GM12874 (cell line): Measurements from ENCODE around the gene CDKAL1.

Source experiments
- TF ChIP-seq, protein P1 (sequence below): IDR thresholded peaks from 2 replicates; pipeline ENCODE4 v1.5.1; 2011; ENCODE audit warnings: low read depth, mild to moderate bottlenecking, control low read depth, low read length, moderate library complexity; ENCODE audit not compliant: insufficient read depth

Gene CDKAL1

DNA sequence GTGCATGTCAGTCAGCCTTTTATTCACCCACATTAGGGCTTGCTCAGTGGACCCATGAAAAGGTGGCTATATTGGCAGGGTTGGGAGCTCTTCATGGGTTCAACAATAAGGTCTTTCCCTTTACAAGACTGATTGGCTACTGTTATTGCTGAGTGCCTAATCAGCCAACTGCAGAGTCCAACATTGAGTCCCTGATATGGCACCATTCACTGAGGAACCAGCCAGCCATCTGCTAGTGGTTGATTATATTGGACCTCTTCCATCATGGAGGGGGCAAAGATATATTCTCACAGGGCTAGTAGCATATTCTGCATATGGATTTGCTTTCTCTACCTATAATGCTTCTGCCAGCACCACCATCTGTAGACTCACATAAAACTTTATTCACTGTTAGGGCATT, 69.9 kb downstream of the CDKAL1 start:
- TF ChIP-seq, protein P1, sequence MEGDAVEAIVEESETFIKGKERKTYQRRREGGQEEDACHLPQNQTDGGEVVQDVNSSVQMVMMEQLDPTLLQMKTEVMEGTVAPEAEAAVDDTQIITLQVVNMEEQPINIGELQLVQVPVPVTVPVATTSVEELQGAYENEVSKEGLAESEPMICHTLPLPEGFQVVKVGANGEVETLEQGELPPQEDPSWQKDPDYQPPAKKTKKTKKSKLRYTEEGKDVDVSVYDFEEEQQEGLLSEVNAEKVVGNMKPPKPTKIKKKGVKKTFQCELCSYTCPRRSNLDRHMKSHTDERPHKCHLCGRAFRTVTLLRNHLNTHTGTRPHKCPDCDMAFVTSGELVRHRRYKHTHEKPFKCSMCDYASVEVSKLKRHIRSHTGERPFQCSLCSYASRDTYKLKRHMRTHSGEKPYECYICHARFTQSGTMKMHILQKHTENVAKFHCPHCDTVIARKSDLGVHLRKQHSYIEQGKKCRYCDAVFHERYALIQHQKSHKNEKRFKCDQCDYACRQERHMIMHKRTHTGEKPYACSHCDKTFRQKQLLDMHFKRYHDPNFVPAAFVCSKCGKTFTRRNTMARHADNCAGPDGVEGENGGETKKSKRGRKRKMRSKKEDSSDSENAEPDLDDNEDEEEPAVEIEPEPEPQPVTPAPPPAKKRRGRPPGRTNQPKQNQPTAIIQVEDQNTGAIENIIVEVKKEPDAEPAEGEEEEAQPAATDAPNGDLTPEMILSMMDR = no peak

- TF ChIP-seq, protein P1 = no peak
Measured at GRCh38 chr6:20605061-20605460, 70.8 kb downstream of the CDKAL1 start.

- TF ChIP-seq, protein P1 = no peak
Measured at GRCh38 chr6:20605581-20605980, 71.3 kb downstream of the CDKAL1 start.

DNA sequence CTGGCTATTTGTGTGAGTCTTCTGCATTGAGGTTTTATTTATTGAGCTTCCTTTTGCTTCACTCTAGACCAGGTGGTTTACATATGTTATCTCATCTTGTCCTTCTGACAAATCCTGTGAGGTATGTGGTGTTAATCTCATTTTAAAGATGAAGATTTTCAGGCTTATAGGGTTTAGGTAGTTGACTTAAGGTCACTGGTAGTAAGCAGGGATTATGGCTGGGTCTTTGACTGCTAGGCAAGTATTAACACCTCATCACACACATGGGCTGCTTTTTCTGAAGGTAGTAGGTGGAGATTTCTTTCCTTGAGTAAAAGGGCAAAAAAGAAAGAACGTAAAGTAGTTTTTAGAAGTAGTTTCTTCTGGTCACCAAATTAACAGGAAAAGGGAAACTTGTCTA, 72.6 kb downstream of the CDKAL1 start:
- TF ChIP-seq, protein P1 = no peak

DNA sequence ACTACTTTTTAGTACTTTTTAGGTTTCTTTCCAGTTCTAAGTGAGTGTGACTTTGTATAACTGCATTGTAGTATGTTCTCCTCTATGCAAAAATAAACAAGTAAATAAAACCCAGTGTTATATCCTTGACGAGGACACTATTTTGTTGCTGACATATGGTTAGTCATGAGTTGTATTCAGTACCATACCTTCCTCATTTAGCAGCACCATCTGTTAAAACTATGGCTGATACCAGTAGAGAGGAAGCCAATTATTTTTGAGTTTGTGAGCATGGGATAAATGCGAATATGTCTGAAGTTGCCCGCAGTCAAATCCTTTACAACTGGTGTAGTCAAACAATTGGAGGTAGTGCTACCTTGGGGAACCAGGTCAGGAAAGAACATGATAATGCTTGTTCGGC, 74.1 kb downstream of the CDKAL1 start:
- TF ChIP-seq, protein P1 = no peak

- TF ChIP-seq, protein P1 = no peak
Measured at GRCh38 chr6:20608905-20609304, 74.6 kb downstream of the CDKAL1 start.

GRCh38 chr6:20610636-20611370, 76.5 kb downstream of the CDKAL1 start:
- TF ChIP-seq, protein P1 = no peak
